HEK293 (cell line): ENCODE measurements around the gene SGMS1.

Experiments used
- BCL11A ChIP-seq: fragments of 450-650 bp; formaldehyde crosslinking; IDR thresholded peaks from 2 replicates; pipeline ENCODE4 v1.5.1; 2016; ENCODE audit warnings: low read depth, missing biosample characterization, missing genetic modification characterization
- FEZF1 ChIP-seq: fragments of 450-650 bp; formaldehyde crosslinking; IDR thresholded peaks from 2 replicates; pipeline ENCODE4 v1.5.1; 2016; ENCODE audit warnings: missing biosample characterization, missing genetic modification characterization
- GLI2 ChIP-seq: fragments of 450-650 bp; formaldehyde crosslinking; IDR thresholded peaks from 2 replicates; pipeline ENCODE4; 2017; ENCODE audit warnings: missing biosample characterization, missing genetic modification characterization, low read depth, borderline replicate concordance
- MEIS1 ChIP-seq: sonication (generic); formaldehyde crosslinking; IDR thresholded peaks from 2 replicates; pipeline ENCODE4 v1.8.1; 2022; ENCODE audit warnings: missing genetic modification reagents, mild to moderate bottlenecking, borderline replicate concordance
- SCRT1 ChIP-seq: fragments of 450-650 bp; formaldehyde crosslinking; IDR thresholded peaks from 2 replicates; pipeline ENCODE4 v1.5.1; 2016; ENCODE audit warnings: missing biosample characterization, missing genetic modification characterization, borderline replicate concordance
- ZNF184 ChIP-seq: fragments of 450-650 bp; IDR thresholded peaks from 2 replicates; pipeline ENCODE4 v1.5.1; 2018; ENCODE audit warnings: missing biosample characterization, mild to moderate bottlenecking, missing genetic modification characterization
- ZNF202 ChIP-seq: fragments of 450-650 bp; formaldehyde crosslinking; IDR thresholded peaks from 2 replicates; pipeline ENCODE4 v1.5.1; 2016; ENCODE audit warnings: missing biosample characterization, missing genetic modification characterization, borderline replicate concordance
- ZNF335 ChIP-seq: fragments of 450-650 bp; formaldehyde crosslinking; conservative IDR thresholded peaks from 2 replicates; pipeline ENCODE4 v1.5.1; 2016; ENCODE audit warnings: missing biosample characterization, missing genetic modification characterization
- ZNF354C ChIP-seq: fragments of 450-650 bp; formaldehyde crosslinking; IDR thresholded peaks from 2 replicates; pipeline ENCODE4 v1.5.1; 2016; ENCODE audit warnings: missing biosample characterization, missing genetic modification characterization, low read depth, borderline replicate concordance
- ZNF394 ChIP-seq: fragments of 450-650 bp; formaldehyde crosslinking; IDR thresholded peaks from 2 replicates; pipeline ENCODE4 v1.5.1; 2016; ENCODE audit warnings: missing biosample characterization, missing genetic modification characterization, mild to moderate bottlenecking, moderate library complexity, borderline replicate concordance
- ZNF433 ChIP-seq: fragments of 450-650 bp; formaldehyde crosslinking; IDR thresholded peaks from 2 replicates; pipeline ENCODE4 v1.5.1; 2016; ENCODE audit warnings: missing biosample characterization, missing genetic modification characterization, low read depth
- ZNF561 ChIP-seq: fragments of 450-650 bp; IDR thresholded peaks from 2 replicates; pipeline ENCODE4 v1.5.1; 2018; ENCODE audit warnings: missing biosample characterization, missing genetic modification characterization, borderline replicate concordance
- ZNF585B ChIP-seq: fragments of 450-650 bp; formaldehyde crosslinking; IDR thresholded peaks from 2 replicates; pipeline ENCODE4 v1.5.1; 2016; ENCODE audit warnings: missing biosample characterization, missing genetic modification characterization
- ZNF600 ChIP-seq: fragments of 450-650 bp; formaldehyde crosslinking; IDR thresholded peaks from 2 replicates; pipeline ENCODE4 v1.5.1; 2016; ENCODE audit warnings: missing biosample characterization, missing genetic modification characterization
- ZNF747 ChIP-seq: fragments of 450-650 bp; formaldehyde crosslinking; IDR thresholded peaks from 2 replicates; pipeline ENCODE4 v1.5.1; 2016; ENCODE audit warnings: missing biosample characterization, missing genetic modification characterization
- ZNF785 ChIP-seq: fragments of 450-650 bp; formaldehyde crosslinking; IDR thresholded peaks from 2 replicates; pipeline ENCODE4 v1.5.1; 2016; ENCODE audit warnings: missing biosample characterization, missing genetic modification characterization
- ZSCAN16 ChIP-seq: fragments of 450-650 bp; formaldehyde crosslinking; IDR thresholded peaks from 2 replicates; pipeline ENCODE4 v1.5.1; 2016; ENCODE audit warnings: missing biosample characterization, missing genetic modification characterization
- TF ChIP-seq, protein P1 (sequence below): fragments of 450-650 bp; formaldehyde crosslinking; IDR thresholded peaks from 2 replicates; pipeline ENCODE4 v1.5.1; 2016; ENCODE audit warnings: missing biosample characterization, missing genetic modification characterization
- TF ChIP-seq, protein P2 (sequence below): fragments of 450-650 bp; formaldehyde crosslinking; IDR thresholded peaks from 2 replicates; pipeline ENCODE4 v1.5.1; 2016; ENCODE audit warnings: missing biosample characterization, missing genetic modification characterization
- TF ChIP-seq, protein P3 (sequence below): fragments of 450-650 bp; formaldehyde crosslinking; IDR thresholded peaks from 2 replicates; pipeline ENCODE4 v1.5.1; 2017; ENCODE audit warnings: missing biosample characterization, missing genetic modification characterization
- TF ChIP-seq, protein P4 (sequence below): fragments of 450-650 bp; formaldehyde crosslinking; IDR thresholded peaks from 2 replicates; pipeline ENCODE4 v1.5.1; 2016; ENCODE audit warnings: missing biosample characterization, missing genetic modification characterization
- TF ChIP-seq, protein P5 (sequence below): fragments of 450-650 bp; formaldehyde crosslinking; IDR thresholded peaks from 2 replicates; pipeline ENCODE4 v1.5.1; 2016; ENCODE audit warnings: missing biosample characterization, missing genetic modification characterization
- TF ChIP-seq, protein P6 (sequence below): fragments of 450-650 bp; formaldehyde crosslinking; IDR thresholded peaks from 2 replicates; pipeline ENCODE4 v1.5.1; 2016; ENCODE audit warnings: missing biosample characterization, missing genetic modification characterization, low read depth
- TF ChIP-seq, protein P7 (sequence below): fragments of 450-650 bp; formaldehyde crosslinking; IDR thresholded peaks from 2 replicates; pipeline ENCODE4 v1.5.1; 2016; ENCODE audit warnings: missing biosample characterization, missing genetic modification characterization

Gene SGMS1

DNA sequence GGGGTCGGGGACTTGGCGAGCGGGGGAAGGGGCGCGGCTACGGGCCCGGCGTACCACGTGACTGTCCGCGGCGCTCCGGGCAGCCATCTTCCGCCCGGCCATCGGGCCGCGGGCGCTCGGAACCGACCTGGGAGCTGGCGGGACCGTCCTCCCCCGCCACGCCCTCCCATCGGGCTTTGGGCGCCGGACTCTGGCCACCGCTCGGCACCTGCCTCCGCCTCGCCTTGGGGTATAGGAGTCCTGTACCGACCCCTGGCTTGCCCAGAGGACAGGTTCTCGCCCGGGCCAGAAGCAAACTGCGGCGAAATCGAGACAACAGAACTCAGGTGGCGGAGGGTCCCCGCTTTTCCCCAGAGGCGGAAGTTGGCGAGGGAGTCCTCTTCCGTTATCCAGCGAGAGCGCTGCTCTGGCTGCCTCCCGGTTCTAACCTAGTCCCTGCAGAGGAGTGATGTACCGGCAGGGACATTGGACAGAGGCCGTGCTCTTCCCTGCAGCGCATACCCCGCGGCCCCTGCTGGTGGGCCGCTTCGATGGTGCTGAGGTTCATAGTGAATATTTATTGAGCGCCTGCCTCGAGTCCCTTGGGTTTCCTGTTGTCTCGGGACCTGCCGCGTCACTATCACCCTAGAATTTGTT, 1.2 kb upstream of the SGMS1 start (continued):
- TF ChIP-seq, protein P1, sequence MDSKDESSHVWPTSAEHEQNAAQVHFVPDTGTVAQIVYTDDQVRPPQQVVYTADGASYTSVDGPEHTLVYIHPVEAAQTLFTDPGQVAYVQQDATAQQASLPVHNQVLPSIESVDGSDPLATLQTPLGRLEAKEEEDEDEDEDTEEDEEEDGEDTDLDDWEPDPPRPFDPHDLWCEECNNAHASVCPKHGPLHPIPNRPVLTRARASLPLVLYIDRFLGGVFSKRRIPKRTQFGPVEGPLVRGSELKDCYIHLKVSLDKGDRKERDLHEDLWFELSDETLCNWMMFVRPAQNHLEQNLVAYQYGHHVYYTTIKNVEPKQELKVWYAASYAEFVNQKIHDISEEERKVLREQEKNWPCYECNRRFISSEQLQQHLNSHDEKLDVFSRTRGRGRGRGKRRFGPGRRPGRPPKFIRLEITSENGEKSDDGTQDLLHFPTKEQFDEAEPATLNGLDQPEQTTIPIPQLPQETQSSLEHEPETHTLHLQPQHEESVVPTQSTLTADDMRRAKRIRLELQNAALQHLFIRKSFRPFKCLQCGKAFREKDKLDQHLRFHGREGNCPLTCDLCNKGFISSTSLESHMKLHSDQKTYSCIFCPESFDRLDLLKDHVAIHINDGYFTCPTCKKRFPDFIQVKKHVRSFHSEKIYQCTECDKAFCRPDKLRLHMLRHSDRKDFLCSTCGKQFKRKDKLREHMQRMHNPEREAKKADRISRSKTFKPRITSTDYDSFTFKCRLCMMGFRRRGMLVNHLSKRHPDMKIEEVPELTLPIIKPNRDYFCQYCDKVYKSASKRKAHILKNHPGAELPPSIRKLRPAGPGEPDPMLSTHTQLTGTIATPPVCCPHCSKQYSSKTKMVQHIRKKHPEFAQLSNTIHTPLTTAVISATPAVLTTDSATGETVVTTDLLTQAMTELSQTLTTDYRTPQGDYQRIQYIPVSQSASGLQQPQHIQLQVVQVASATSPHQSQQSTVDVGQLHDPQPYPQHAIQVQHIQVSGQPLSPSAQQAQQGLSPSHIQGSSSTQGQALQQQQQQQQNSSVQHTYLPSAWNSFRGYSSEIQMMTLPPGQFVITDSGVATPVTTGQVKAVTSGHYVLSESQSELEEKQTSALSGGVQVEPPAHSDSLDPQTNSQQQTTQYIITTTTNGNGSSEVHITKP (tag by site-specific recombination) = peak; percentile 27; the same call in 1 of the 2 replicates
- TF ChIP-seq, protein P2, sequence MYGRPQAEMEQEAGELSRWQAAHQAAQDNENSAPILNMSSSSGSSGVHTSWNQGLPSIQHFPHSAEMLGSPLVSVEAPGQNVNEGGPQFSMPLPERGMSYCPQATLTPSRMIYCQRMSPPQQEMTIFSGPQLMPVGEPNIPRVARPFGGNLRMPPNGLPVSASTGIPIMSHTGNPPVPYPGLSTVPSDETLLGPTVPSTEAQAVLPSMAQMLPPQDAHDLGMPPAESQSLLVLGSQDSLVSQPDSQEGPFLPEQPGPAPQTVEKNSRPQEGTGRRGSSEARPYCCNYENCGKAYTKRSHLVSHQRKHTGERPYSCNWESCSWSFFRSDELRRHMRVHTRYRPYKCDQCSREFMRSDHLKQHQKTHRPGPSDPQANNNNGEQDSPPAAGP (tag by site-specific recombination) = no peak
- TF ChIP-seq ZNF433 (tag by site-specific recombination) = no peak
- TF ChIP-seq, protein P3, sequence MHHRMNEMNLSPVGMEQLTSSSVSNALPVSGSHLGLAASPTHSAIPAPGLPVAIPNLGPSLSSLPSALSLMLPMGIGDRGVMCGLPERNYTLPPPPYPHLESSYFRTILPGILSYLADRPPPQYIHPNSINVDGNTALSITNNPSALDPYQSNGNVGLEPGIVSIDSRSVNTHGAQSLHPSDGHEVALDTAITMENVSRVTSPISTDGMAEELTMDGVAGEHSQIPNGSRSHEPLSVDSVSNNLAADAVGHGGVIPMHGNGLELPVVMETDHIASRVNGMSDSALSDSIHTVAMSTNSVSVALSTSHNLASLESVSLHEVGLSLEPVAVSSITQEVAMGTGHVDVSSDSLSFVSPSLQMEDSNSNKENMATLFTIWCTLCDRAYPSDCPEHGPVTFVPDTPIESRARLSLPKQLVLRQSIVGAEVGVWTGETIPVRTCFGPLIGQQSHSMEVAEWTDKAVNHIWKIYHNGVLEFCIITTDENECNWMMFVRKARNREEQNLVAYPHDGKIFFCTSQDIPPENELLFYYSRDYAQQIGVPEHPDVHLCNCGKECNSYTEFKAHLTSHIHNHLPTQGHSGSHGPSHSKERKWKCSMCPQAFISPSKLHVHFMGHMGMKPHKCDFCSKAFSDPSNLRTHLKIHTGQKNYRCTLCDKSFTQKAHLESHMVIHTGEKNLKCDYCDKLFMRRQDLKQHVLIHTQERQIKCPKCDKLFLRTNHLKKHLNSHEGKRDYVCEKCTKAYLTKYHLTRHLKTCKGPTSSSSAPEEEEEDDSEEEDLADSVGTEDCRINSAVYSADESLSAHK (tag by site-specific recombination) = no peak
- TF ChIP-seq MEIS1 (CRISPR knock-in tag) = no peak
- TF ChIP-seq, protein P4, sequence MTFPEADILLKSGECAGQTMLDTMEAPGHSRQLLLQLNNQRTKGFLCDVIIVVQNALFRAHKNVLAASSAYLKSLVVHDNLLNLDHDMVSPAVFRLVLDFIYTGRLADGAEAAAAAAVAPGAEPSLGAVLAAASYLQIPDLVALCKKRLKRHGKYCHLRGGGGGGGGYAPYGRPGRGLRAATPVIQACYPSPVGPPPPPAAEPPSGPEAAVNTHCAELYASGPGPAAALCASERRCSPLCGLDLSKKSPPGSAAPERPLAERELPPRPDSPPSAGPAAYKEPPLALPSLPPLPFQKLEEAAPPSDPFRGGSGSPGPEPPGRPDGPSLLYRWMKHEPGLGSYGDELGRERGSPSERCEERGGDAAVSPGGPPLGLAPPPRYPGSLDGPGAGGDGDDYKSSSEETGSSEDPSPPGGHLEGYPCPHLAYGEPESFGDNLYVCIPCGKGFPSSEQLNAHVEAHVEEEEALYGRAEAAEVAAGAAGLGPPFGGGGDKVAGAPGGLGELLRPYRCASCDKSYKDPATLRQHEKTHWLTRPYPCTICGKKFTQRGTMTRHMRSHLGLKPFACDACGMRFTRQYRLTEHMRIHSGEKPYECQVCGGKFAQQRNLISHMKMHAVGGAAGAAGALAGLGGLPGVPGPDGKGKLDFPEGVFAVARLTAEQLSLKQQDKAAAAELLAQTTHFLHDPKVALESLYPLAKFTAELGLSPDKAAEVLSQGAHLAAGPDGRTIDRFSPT (tag by site-specific recombination) = no peak
- no peak for TF ChIP-seq ZNF184 (tag by site-specific recombination)
- no peak for TF ChIP-seq BCL11A (tag by site-specific recombination)
- TF ChIP-seq ZSCAN16 (tag by site-specific recombination) = 0 out of 2 replicates have a peak, but pooled peaks have one; percentile 34
- TF ChIP-seq ZNF585B (tag by site-specific recombination) = no peak
- TF ChIP-seq, protein P5, sequence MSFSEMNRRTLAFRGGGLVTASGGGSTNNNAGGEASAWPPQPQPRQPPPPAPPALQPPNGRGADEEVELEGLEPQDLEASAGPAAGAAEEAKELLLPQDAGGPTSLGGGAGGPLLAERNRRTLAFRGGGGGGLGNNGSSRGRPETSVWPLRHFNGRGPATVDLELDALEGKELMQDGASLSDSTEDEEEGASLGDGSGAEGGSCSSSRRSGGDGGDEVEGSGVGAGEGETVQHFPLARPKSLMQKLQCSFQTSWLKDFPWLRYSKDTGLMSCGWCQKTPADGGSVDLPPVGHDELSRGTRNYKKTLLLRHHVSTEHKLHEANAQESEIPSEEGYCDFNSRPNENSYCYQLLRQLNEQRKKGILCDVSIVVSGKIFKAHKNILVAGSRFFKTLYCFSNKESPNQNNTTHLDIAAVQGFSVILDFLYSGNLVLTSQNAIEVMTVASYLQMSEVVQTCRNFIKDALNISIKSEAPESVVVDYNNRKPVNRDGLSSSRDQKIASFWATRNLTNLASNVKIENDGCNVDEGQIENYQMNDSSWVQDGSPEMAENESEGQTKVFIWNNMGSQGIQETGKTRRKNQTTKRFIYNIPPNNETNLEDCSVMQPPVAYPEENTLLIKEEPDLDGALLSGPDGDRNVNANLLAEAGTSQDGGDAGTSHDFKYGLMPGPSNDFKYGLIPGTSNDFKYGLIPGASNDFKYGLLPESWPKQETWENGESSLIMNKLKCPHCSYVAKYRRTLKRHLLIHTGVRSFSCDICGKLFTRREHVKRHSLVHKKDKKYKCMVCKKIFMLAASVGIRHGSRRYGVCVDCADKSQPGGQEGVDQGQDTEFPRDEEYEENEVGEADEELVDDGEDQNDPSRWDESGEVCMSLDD = peak; percentile 18; the same call in 1 of the 2 replicates
- no peak for TF ChIP-seq ZNF202 (tag by site-specific recombination)
- TF ChIP-seq, protein P6, sequence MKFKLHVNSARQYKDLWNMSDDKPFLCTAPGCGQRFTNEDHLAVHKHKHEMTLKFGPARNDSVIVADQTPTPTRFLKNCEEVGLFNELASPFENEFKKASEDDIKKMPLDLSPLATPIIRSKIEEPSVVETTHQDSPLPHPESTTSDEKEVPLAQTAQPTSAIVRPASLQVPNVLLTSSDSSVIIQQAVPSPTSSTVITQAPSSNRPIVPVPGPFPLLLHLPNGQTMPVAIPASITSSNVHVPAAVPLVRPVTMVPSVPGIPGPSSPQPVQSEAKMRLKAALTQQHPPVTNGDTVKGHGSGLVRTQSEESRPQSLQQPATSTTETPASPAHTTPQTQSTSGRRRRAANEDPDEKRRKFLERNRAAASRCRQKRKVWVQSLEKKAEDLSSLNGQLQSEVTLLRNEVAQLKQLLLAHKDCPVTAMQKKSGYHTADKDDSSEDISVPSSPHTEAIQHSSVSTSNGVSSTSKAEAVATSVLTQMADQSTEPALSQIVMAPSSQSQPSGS (tag by site-specific recombination) = no peak
- TF ChIP-seq FEZF1 (tag by site-specific recombination) = no peak
- peak; percentile 12; the same call in 1 of the 2 replicates for TF ChIP-seq ZNF335
- TF ChIP-seq ZNF747 (tag by site-specific recombination) = no peak
- TF ChIP-seq SCRT1 (tag by site-specific recombination) = no peak
- no peak for TF ChIP-seq ZNF561
- TF ChIP-seq ZNF394 (tag by site-specific recombination) = no peak
- TF ChIP-seq, protein P7, sequence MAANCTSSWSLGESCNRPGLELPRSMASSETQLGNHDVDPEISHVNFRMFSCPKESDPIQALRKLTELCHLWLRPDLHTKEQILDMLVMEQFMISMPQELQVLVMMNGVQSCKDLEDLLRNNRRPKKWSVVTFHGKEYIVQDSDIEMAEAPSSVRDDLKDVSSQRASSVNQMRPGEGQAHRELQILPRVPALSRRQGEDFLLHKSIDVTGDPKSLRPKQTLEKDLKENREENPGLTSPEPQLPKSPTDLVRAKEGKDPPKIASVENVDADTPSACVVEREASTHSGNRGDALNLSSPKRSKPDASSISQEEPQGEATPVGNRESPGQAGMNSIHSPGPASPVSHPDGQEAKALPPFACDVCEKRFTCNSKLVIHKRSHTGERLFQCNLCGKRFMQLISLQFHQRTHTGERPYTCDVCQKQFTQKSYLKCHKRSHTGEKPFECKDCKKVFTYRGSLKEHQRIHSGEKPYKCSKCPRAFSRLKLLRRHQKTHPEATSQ (tag by site-specific recombination) = peak; percentile 49
- TF ChIP-seq ZNF785 (tag by site-specific recombination) = no peak
- no peak for TF ChIP-seq GLI2 (tag by site-specific recombination)
- TF ChIP-seq ZNF600 (tag by site-specific recombination) = peak; percentile 81
- TF ChIP-seq ZNF354C (tag by site-specific recombination) = no peak
